Activated CD4-positive, alpha-beta T cell treated with anti-CD3 and anti-CD28 coated beads for 36 hours (primary cell): ENCODE data around the gene C6orf15. TPM values are rescaled to one million over a fixed set of nuclear protein-coding genes. Genes with fewer than 3 reads are reported as not detected.

Experiments
- ATAC-seq: fragments of 200-7000 bp; cut with Tn5 transposase; one replicate; pipeline ENCODE4 v1.10.0; 2021; ENCODE audit warnings: mild to moderate bottlenecking, moderate library complexity
- CTCF ChIA-PET: fragments of 350-600 bp; sonication (Branson Sonifier 250); formaldehyde crosslinking; loops from one replicate; lab custom pipeline; 2021; ENCODE audit warnings: antibody characterized with exemption; lab: Charles Lee
- POLR2A ChIA-PET: fragments of 350-600 bp; sonication (Branson Sonifier 250); formaldehyde crosslinking; loops from one replicate; lab custom pipeline; 2021; ENCODE audit warnings: antibody characterized with exemption, inconsistent platforms; lab: Charles Lee
- DNase-seq: peaks from one replicate; pipeline ENCODE4 v3.0.0-alpha.2; 2020
- H3K27ac Mint-ChIP-seq: one replicate; pipeline ENCODE4 v1.8.0; 2021; ENCODE audit warnings: mixed read lengths
- H3K27me3 Mint-ChIP-seq: one replicate; pipeline ENCODE4 v1.8.0; 2021; ENCODE audit warnings: mixed read lengths
- H3K36me3 Mint-ChIP-seq: one replicate; pipeline ENCODE4 v1.8.0; 2021; ENCODE audit warnings: low read depth, mixed read lengths
- H3K4me1 Mint-ChIP-seq: one replicate; pipeline ENCODE4 v1.8.0; 2021; ENCODE audit warnings: mixed read lengths
- H3K4me3 Mint-ChIP-seq: one replicate; pipeline ENCODE4 v1.8.0; 2021; ENCODE audit warnings: mild to moderate bottlenecking, moderate library complexity, mixed read lengths
- H3K9me3 Mint-ChIP-seq: one replicate; pipeline ENCODE4 v1.8.0; 2021; ENCODE audit warnings: low read depth, mixed read lengths
- intact Hi-C, 2 experiments: fragments of 100-400 bp; cut with DNase I in 1 of 2; cut with micrococcal nuclease in 1 of 2; formaldehyde crosslinking; loops; one replicate each; pipeline versions ENCODE4 v1.14.2 to v1.15.1; 2022 to 2024; cut with DNase I, micrococcal nuclease
- total RNA-seq, 2 experiments: library from RNA; stranded (reverse); gene quantifications; one replicate each; pipeline ENCODE4 v1.2.3, GENCODE V29; 2021

The C6orf15 gene
- total RNA-seq, 2 experiments from 2014 or later: not detected

- Mint-ChIP-seq H3K27ac (no peak overlapping the region), H3K4me3 (no peak overlapping the region), H3K36me3 (no peaks in the 10 kb centered on the region), H3K4me1 (peaks cover 2% of the 10 kb centered on the region), H3K9me3 (no peaks in the 10 kb centered on the region), H3K27me3 (peaks cover 2% of the 10 kb centered on the region)
- CTCF ChIA-PET: interaction anchor here (0.6 to 1.2 kb wide), 5 partner anchors 12 to 788 kb away, joined by 3 read pairs; no protein-coding TSS in a partner anchor
- POLR2A ChIA-PET: no interaction called here
- intact Hi-C loops: no loop called here
- ATAC-seq (no peak), DNase-seq (no peak)
Measured at GRCh38 chr6:31131595-31131994, 19.2 kb upstream of the C6orf15 start.

GRCh38 chr6:31130751-31131150, 18.4 kb upstream of the C6orf15 start:
- Mint-ChIP-seq H3K4me1 (peaks cover 2% of the 10 kb centered on the region), H3K27me3 (peaks cover 2% of the 10 kb centered on the region), H3K36me3 (no peaks in the 10 kb centered on the region), H3K4me3 (no peak overlapping the region), H3K9me3 (no peaks in the 10 kb centered on the region), H3K27ac (no peak overlapping the region)
- ChIA-PET CTCF (interaction anchor here (0.7 to 1.6 kb wide), 3 partner anchors 13 to 155 kb away, joined by 3 read pairs; no protein-coding TSS in a partner anchor), POLR2A (no interaction called here)
- intact Hi-C loops: no loop called here
- ATAC-seq (no peak), DNase-seq (no peak)

GRCh38 chr6:31129130-31129529, 16.8 kb upstream of the C6orf15 start:
- CTCF ChIA-PET: interaction anchor here (0.5 to 2.7 kb wide), 12 partner anchors 8 to 535 kb away, joined by 3 to 15 read pairs (median 4); no protein-coding TSS in a partner anchor
- Mint-ChIP-seq H3K4me1 (peaks cover 2% of the 10 kb centered on the region), H3K9me3 (no peaks in the 10 kb centered on the region), H3K27ac (no peak overlapping the region), H3K27me3 (peaks cover 2% of the 10 kb centered on the region), H3K4me3 (no peak overlapping the region), H3K36me3 (no peaks in the 10 kb centered on the region)
- POLR2A ChIA-PET: interaction anchor here (0.7 kb wide), 1 partner anchor 828 kb away, joined by 4 read pairs; no protein-coding TSS in a partner anchor
- DNase-seq (no peak), ATAC-seq (no peak)
- intact Hi-C loops: no loop called here

- Mint-ChIP-seq H3K36me3 (no peaks in the 10 kb centered on the region), H3K9me3 (no peaks in the 10 kb centered on the region), H3K27ac (no peak overlapping the region), H3K4me3 (no peak overlapping the region), H3K4me1 (peaks cover 2% of the 10 kb centered on the region), H3K27me3 (peaks cover 2% of the 10 kb centered on the region)
- intact Hi-C loops: no loop called here
- ATAC-seq: peak; percentile 88
- DNase-seq: peak; percentile 85
- CTCF ChIA-PET: interaction anchor here (0.6 to 2.7 kb wide), 15 partner anchors 8 to 534 kb away, joined by 3 to 15 read pairs (median 3); no protein-coding TSS in a partner anchor
- POLR2A ChIA-PET: no interaction called here
Measured at GRCh38 chr6:31128093-31128676, 15.8 kb upstream of the C6orf15 start.

GRCh38 chr6:31126396-31127175, 14.2 kb upstream of the C6orf15 start:
- Mint-ChIP-seq H3K4me1 (peaks cover 2% of the 10 kb centered on the region), H3K36me3 (no peaks in the 10 kb centered on the region), H3K27me3 (peaks cover 2% of the 10 kb centered on the region), H3K9me3 (no peaks in the 10 kb centered on the region), H3K27ac (no peak overlapping the region), H3K4me3 (no peak overlapping the region)
- POLR2A ChIA-PET: no interaction called here
- CTCF ChIA-PET: interaction anchor here (0.5 to 2.7 kb wide), 11 partner anchors 9 to 298 kb away, joined by 3 to 15 read pairs (median 3); partner anchors contain the start of genes PSORS1C1 and TCF19
- intact Hi-C loops: no loop called here
- no peak for ATAC-seq
- DNase-seq: no peak

GRCh38 chr6:31125586-31126363, 13.4 kb upstream of the C6orf15 start:
- Mint-ChIP-seq H3K27ac (no peak overlapping the region), H3K4me3 (no peak overlapping the region), H3K36me3 (no peaks in the 10 kb centered on the region), H3K27me3 (peaks cover 2% of the 10 kb centered on the region), H3K9me3 (no peaks in the 10 kb centered on the region), H3K4me1 (peaks cover 2% of the 10 kb centered on the region)
- POLR2A ChIA-PET: interaction anchor here (0.6 kb wide), 1 partner anchor 51 kb away, joined by 3 read pairs; no protein-coding TSS in a partner anchor
- intact Hi-C loops: no loop called here
- CTCF ChIA-PET: interaction anchor here (0.6 to 1.7 kb wide), 7 partner anchors 8 to 297 kb away, joined by 3 to 6 read pairs (median 3); no protein-coding TSS in a partner anchor
- ATAC-seq: no peak
- no peak for DNase-seq

- Mint-ChIP-seq H3K27ac (no peak overlapping the region), H3K4me1 (peaks cover 2% of the 10 kb centered on the region), H3K4me3 (no peak overlapping the region), H3K36me3 (no peaks in the 10 kb centered on the region), H3K9me3 (no peaks in the 10 kb centered on the region), H3K27me3 (peaks cover 2% of the 10 kb centered on the region)
- POLR2A ChIA-PET: interaction anchor here (0.6 kb wide), 1 partner anchor 52 kb away, joined by 3 read pairs; no protein-coding TSS in a partner anchor
- CTCF ChIA-PET: interaction anchor here (0.6 to 0.7 kb wide), 3 partner anchors 8 to 687 kb away, joined by 3 to 5 read pairs (median 3); no protein-coding TSS in a partner anchor
- intact Hi-C loops: no loop called here
- no peak for ATAC-seq
- DNase-seq: no peak
Measured at GRCh38 chr6:31125162-31125561, 12.8 kb upstream of the C6orf15 start.

GRCh38 chr6:31122791-31123706, 10.7 kb upstream of the C6orf15 start:
- no peak overlapping the region for H3K27ac Mint-ChIP-seq
- H3K4me3 Mint-ChIP-seq: no peak overlapping the region
- no peaks in the 10 kb centered on the region for H3K9me3 Mint-ChIP-seq
- peaks cover 2% of the 10 kb centered on the region for H3K4me1 Mint-ChIP-seq
- H3K36me3 Mint-ChIP-seq: no peaks in the 10 kb centered on the region
- ChIA-PET CTCF (interaction anchor here (1.3 kb wide), 1 partner anchor 10 kb away, joined by 3 read pairs; no protein-coding TSS in a partner anchor), POLR2A (no interaction called here)
- peaks cover 2% of the 10 kb centered on the region for H3K27me3 Mint-ChIP-seq
- DNase-seq: no peak
- ATAC-seq: no peak
- intact Hi-C loops: no loop called here

- ChIA-PET POLR2A (no interaction called here), CTCF (no interaction called here)
- ATAC-seq (no peak), DNase-seq (no peak)
- H3K27ac Mint-ChIP-seq: no peak overlapping the region
- H3K36me3 Mint-ChIP-seq: no peaks in the 10 kb centered on the region
- peaks cover 2% of the 10 kb centered on the region for H3K27me3 Mint-ChIP-seq
- no peaks in the 10 kb centered on the region for H3K4me1 Mint-ChIP-seq
- intact Hi-C loops: no loop called here
- no peak overlapping the region for H3K4me3 Mint-ChIP-seq
- no peaks in the 10 kb centered on the region for H3K9me3 Mint-ChIP-seq
Measured at GRCh38 chr6:31121131-31121790, 8.9 kb upstream of the C6orf15 start.
